SK-N-SH (cell line): ENCODE measurements around the gene LPCAT2. TPM values are rescaled to one million over a fixed set of nuclear protein-coding genes. Genes with fewer than 3 reads are reported as not detected.

ENCODE experiments used
- CTCF ChIA-PET: fragments of 300-600, 350-600 bp; formaldehyde crosslinking; extraction: SDS; loops from one replicate; lab custom pipeline; 2021; lab: Yijun Ruan, JAX
- POLR2A ChIA-PET: fragments of 350-600 bp; sonication (Branson Sonifier 250); formaldehyde crosslinking; extraction: SDS; loops from one replicate; lab custom pipeline; 2020; ENCODE audit warnings: antibody characterized with exemption, inconsistent platforms; lab: Yijun Ruan, JAX
- DNase-seq: peaks from one replicate; pipeline ENCODE4 v3.0.0; 2012
- H2AFZ ChIP-seq: fragments of 200-600 bp; sonication (generic); 2 replicates; pipeline ENCODE4 v1.8.1; 2016; ENCODE audit warnings: antibody characterized with exemption, mild to moderate bottlenecking, low read depth
- H3F3A ChIP-seq: fragments of 200-600 bp; sonication (generic); replicated peaks from 2 replicates; pipeline ENCODE3; 2016; ENCODE audit warnings: antibody characterized with exemption, mild to moderate bottlenecking; ENCODE audit not compliant: insufficient read depth
- H3K27ac ChIP-seq, 2 experiments: fragments of 200-500 bp in 1 of 2; fragments of 200-600 bp in 1 of 2; sonication (Bioruptor generic) in 1 of 2; sonication (generic), shearing (Covaris generic) in 1 of 2; 2 replicates each; pipeline versions ENCODE4 v1.5.1 to v1.6.1; 2014 to 2016; ENCODE audit warnings: low read depth in 2 of 2, inconsistent platforms in 1 of 2, low read length in 1 of 2, mild to moderate bottlenecking in 1 of 2, mixed read lengths in 1 of 2
- H3K27me3 ChIP-seq: fragments of 200-600 bp; sonication (generic), shearing (Covaris generic); 2 replicates; pipeline ENCODE4 v1.6.1; 2016; ENCODE audit warnings: mixed run types; ENCODE audit not compliant: insufficient read depth
- H3K36me3 ChIP-seq, 2 experiments: fragments of 200-500 bp in 1 of 2; fragments of 200-600 bp in 1 of 2; sonication (Bioruptor generic) in 1 of 2; sonication (generic) in 1 of 2; replicated peaks in 1 of 2; 2 replicates each; pipeline versions ENCODE3 to v1.5.1; 2014 to 2016; ENCODE audit warnings: low read length in 1 of 2, mild to moderate bottlenecking in 1 of 2; ENCODE audit not compliant: insufficient read depth in 2 of 2, control insufficient read depth in 1 of 2
- H3K4me1 ChIP-seq, 2 experiments: fragments of 200-500 bp in 1 of 2; fragments of 200-600 bp in 1 of 2; sonication (Bioruptor generic) in 1 of 2; sonication (generic), shearing (Covaris generic) in 1 of 2; 2 replicates each; pipeline versions ENCODE4 v1.5.1 to v1.6.1; 2014 to 2016; ENCODE audit warnings: low read depth in 1 of 2, low read length in 1 of 2, mixed run types in 1 of 2; ENCODE audit not compliant: insufficient read depth in 2 of 2, control insufficient read depth in 1 of 2
- H3K4me2 ChIP-seq: fragments of 200-600 bp; sonication (generic), shearing (Covaris generic); 2 replicates; pipeline ENCODE4 v1.6.1; 2017; ENCODE audit warnings: mixed run types
- H3K4me3 ChIP-seq, 2 experiments: fragments of 200-500 bp in 1 of 2; fragments of 200-600 bp in 1 of 2; sonication (Bioruptor generic) in 1 of 2; sonication (generic), shearing (Covaris generic) in 1 of 2; 2 replicates each; pipeline versions ENCODE4 v1.5.1 to v1.8.1; 2014 to 2016; ENCODE audit warnings: low read depth in 2 of 2, inconsistent platforms in 1 of 2, low read length in 1 of 2, mild to moderate bottlenecking in 1 of 2, mixed read lengths in 1 of 2, moderate library complexity in 1 of 2
- H3K79me2 ChIP-seq: fragments of 200-600 bp; sonication (generic); 2 replicates; pipeline ENCODE4 v1.8.1; 2017; ENCODE audit warnings: mild to moderate bottlenecking; ENCODE audit not compliant: insufficient read depth
- H3K9ac ChIP-seq: fragments of 200-600 bp; sonication (generic); 2 replicates; pipeline ENCODE4 v1.6.1; 2017; ENCODE audit warnings: mixed run types
- H3K9me2 ChIP-seq: fragments of 200-600 bp; sonication (generic); 2 replicates; pipeline ENCODE4 v1.6.1; 2017; ENCODE audit warnings: mixed run types
- H3K9me3 ChIP-seq: fragments of 200-600 bp; sonication (generic); 2 replicates; pipeline ENCODE4 v1.6.1; 2017; ENCODE audit warnings: mixed run types, mild to moderate bottlenecking, moderate library complexity
- H4K20me1 ChIP-seq: fragments of 200-600 bp; sonication (generic); 2 replicates; pipeline ENCODE4 v1.6.1; 2017; ENCODE audit warnings: mild to moderate bottlenecking, mixed run types; ENCODE audit not compliant: insufficient read depth
- EZH2phosphoT487 ChIP-seq: fragments of 200-600 bp; sonication (generic); IDR thresholded peaks from 2 replicates; pipeline ENCODE4 v1.6.1; 2017; ENCODE audit warnings: low read depth, mixed run types, mild to moderate bottlenecking, antibody characterized with exemption, moderate library complexity, borderline replicate concordance
- GATA2 ChIP-seq: sonication (generic); formaldehyde crosslinking; IDR thresholded peaks from 2 replicates; pipeline ENCODE4 v1.5.0; 2020; ENCODE audit warnings: mild to moderate bottlenecking, missing genetic modification reagents
- MEF2A ChIP-seq: IDR thresholded peaks from 2 replicates; pipeline ENCODE4 v1.4.0; 2012; ENCODE audit warnings: low read depth, borderline replicate concordance
- NFIC ChIP-seq: IDR thresholded peaks from 2 replicates; pipeline ENCODE4 v1.4.0; 2012; ENCODE audit warnings: borderline replicate concordance
- RAD21 ChIP-seq: IDR thresholded peaks from 2 replicates; pipeline ENCODE4 v1.6.1; 2012; ENCODE audit warnings: mild to moderate bottlenecking, low read length
- RXRA ChIP-seq: IDR thresholded peaks from 2 replicates; pipeline ENCODE4 v1.4.0; 2012; ENCODE audit warnings: low read depth, mild to moderate bottlenecking, borderline replicate concordance
- SIN3A ChIP-seq: IDR thresholded peaks from 2 replicates; pipeline ENCODE4 v1.6.1; 2012; ENCODE audit warnings: low read depth, mild to moderate bottlenecking, low read length, moderate library complexity, borderline replicate concordance
- SMC3 ChIP-seq: IDR thresholded peaks from 2 replicates; pipeline ENCODE4 v1.6.1; 2012; ENCODE audit warnings: low read depth, low read length, improper control_type of control experiment
- TAF1 ChIP-seq: IDR thresholded peaks from 2 replicates; pipeline ENCODE4 v1.6.1; 2012; ENCODE audit warnings: low read depth, mild to moderate bottlenecking, low read length, moderate library complexity, borderline replicate concordance
- TCF12 ChIP-seq: IDR thresholded peaks from 2 replicates; pipeline ENCODE4 v1.4.0; 2012
- TEAD4 ChIP-seq: IDR thresholded peaks from 2 replicates; pipeline ENCODE4 v1.4.0; 2012; ENCODE audit warnings: mild to moderate bottlenecking, borderline replicate concordance; ENCODE audit not compliant: insufficient read depth
- YY1 ChIP-seq: IDR thresholded peaks from 2 replicates; pipeline ENCODE4 v1.4.0; 2012; ENCODE audit warnings: low read depth, mild to moderate bottlenecking
- WGBS: methylation state at CpG from one replicate; pipeline ENCODE4 v1.1.6; 2017; ENCODE audit warnings: low lambda C conversion rate; 5-methylcytosine and 5-hydroxymethylcytosine counted together
- polyA plus RNA-seq, 3 experiments: library from polyadenylated mRNA; depleted of rRNA; stranded (reverse); fragments of >200 nt; gene quantifications; 2 replicates each; pipeline ENCODE4 v1.2.3, GENCODE V29; 2012
- TF ChIP-seq, protein P1 (sequence below): fragments of 150-350 bp; IDR thresholded peaks from 2 replicates; pipeline ENCODE4 v1.6.1; 2016; ENCODE audit warnings: mild to moderate bottlenecking, low read depth, low read length
- TF ChIP-seq, protein P2 (sequence below): IDR thresholded peaks from 2 replicates; pipeline ENCODE4 v1.4.0; 2012; ENCODE audit warnings: low read depth
- TF ChIP-seq, protein P3 (sequence below): IDR thresholded peaks from 2 replicates; pipeline ENCODE4 v1.4.0; 2012; ENCODE audit warnings: low read depth, borderline replicate concordance
- TF ChIP-seq, protein P4 (sequence below): IDR thresholded peaks from 2 replicates; pipeline ENCODE4 v1.4.0; 2012; ENCODE audit warnings: low read depth, borderline replicate concordance

LPCAT2 gene
- polyA plus RNA-seq, 1 of the 3 experiments (the other 2 are of a cell fraction), result 9.1 TPM

DNA sequence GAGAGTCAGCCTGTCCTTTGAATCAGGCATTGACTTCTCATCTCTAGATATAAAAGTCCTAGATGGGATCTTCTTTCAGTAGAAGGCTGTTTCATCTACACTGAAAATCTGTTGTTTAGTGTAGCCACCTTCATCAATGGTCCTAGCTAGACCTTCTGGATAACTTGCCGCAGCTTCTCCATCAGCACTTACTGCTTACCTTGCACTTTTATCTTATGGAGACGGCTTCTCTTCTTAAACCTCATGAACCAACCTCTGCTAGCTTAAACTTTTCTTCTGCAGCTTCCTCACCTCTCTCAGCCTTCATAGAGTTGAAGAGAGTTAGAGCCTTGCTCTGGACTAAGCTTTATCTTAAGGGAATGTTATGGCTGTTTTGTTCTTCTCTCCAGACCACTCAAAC is 35.3 kb upstream of the LPCAT2 start:
- H4K20me1 ChIP-seq, result no peaks in the 10 kb centered on the region
- CTCF ChIA-PET, result interaction anchor here (0.9 to 2.9 kb wide), 3 partner anchors 9 to 228 kb away, joined by 3 to 32 read pairs (median 8); no protein-coding TSS in a partner anchor
- H3F3A ChIP-seq, result peaks cover 39% of the 10 kb centered on the region
- peaks cover 11 to 31% of the 10 kb centered on the region in 2 experiments; a peak in 3 of 4 replicates for H3K4me1 ChIP-seq
- no peaks in the 10 kb centered on the region for H3K9me3 ChIP-seq
- H3K27ac ChIP-seq, result no peak overlapping the region
- no peaks in the 10 kb centered on the region for H3K27me3 ChIP-seq
- H3K36me3 ChIP-seq, result no peaks in the 10 kb centered on the region
- no peaks in the 10 kb centered on the region for H3K79me2 ChIP-seq
- WGBS, result 100% methylated on average over 2 of the region's 2 CpGs
- H3K4me2 ChIP-seq, result no peak overlapping the region
- H2AFZ ChIP-seq, result no peak overlapping the region
- no peaks in the 10 kb centered on the region for H3K9me2 ChIP-seq
- POLR2A ChIA-PET, result no interaction called here
- no peak for DNase-seq
- H3K4me3 ChIP-seq, result no peak overlapping the region
- H3K9ac ChIP-seq, result no peak overlapping the region
- no peak for TF ChIP-seq TEAD4
- TF ChIP-seq, protein P1, sequence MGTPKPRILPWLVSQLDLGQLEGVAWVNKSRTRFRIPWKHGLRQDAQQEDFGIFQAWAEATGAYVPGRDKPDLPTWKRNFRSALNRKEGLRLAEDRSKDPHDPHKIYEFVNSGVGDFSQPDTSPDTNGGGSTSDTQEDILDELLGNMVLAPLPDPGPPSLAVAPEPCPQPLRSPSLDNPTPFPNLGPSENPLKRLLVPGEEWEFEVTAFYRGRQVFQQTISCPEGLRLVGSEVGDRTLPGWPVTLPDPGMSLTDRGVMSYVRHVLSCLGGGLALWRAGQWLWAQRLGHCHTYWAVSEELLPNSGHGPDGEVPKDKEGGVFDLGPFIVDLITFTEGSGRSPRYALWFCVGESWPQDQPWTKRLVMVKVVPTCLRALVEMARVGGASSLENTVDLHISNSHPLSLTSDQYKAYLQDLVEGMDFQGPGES, result no peak
- no peak for TF ChIP-seq YY1
- TF ChIP-seq MEF2A, result no peak
- no peak for TF ChIP-seq RXRA
- TF ChIP-seq GATA2 (CRISPR knock-in tag), result no peak
- TF ChIP-seq NFIC, result no peak
- TF ChIP-seq, protein P2, sequence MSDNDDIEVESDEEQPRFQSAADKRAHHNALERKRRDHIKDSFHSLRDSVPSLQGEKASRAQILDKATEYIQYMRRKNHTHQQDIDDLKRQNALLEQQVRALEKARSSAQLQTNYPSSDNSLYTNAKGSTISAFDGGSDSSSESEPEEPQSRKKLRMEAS, result no peak
- TF ChIP-seq, protein P3, sequence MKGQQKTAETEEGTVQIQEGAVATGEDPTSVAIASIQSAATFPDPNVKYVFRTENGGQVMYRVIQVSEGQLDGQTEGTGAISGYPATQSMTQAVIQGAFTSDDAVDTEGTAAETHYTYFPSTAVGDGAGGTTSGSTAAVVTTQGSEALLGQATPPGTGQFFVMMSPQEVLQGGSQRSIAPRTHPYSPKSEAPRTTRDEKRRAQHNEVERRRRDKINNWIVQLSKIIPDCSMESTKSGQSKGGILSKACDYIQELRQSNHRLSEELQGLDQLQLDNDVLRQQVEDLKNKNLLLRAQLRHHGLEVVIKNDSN, result no peak
- TF ChIP-seq EZH2phosphoT487, result no peak
- no peak for TF ChIP-seq SMC3
- TF ChIP-seq SIN3A, result no peak
- no peak for TF ChIP-seq RAD21
- TF ChIP-seq, protein P4, sequence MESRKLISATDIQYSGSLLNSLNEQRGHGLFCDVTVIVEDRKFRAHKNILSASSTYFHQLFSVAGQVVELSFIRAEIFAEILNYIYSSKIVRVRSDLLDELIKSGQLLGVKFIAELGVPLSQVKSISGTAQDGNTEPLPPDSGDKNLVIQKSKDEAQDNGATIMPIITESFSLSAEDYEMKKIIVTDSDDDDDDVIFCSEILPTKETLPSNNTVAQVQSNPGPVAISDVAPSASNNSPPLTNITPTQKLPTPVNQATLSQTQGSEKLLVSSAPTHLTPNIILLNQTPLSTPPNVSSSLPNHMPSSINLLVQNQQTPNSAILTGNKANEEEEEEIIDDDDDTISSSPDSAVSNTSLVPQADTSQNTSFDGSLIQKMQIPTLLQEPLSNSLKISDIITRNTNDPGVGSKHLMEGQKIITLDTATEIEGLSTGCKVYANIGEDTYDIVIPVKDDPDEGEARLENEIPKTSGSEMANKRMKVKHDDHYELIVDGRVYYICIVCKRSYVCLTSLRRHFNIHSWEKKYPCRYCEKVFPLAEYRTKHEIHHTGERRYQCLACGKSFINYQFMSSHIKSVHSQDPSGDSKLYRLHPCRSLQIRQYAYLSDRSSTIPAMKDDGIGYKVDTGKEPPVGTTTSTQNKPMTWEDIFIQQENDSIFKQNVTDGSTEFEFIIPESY, result no peak
- TF ChIP-seq TAF1, result no peak
- TF ChIP-seq TCF12, result no peak
- TF ChIP-seq, all 33 proteins: peak for 0
